Psoas muscle (tissue), 8 donors: ENCODE data around the gene ZDHHC11B. TPM values are rescaled to one million over a fixed set of nuclear protein-coding genes. Genes with fewer than 3 reads are reported as not detected.
"Not testable (repeated sequence)": the region's sequence is repeated elsewhere in the genome, so short reads cannot be mapped to it uniquely, and the experiment has no call there.

Source experiments
- ATAC-seq, 4 donors: fragments of 200-7000 bp; cut with Tn5 transposase; one replicate each; pipeline ENCODE4 v1.9.1; 2020; ENCODE audit warnings: moderate library complexity in 3 of 4, mild to moderate bottlenecking in 2 of 4
- DNase-seq, 2 donors: peaks; one replicate each; pipeline ENCODE4 v3.0.0-alpha.2; 2020
- H3K27ac ChIP-seq: fragments of 200-600 bp; one replicate; pipeline ENCODE4 v1.8.0; 2022
- H3K27me3 ChIP-seq, 3 donors: fragments of 200-600 bp in 1 of 3; one replicate each; pipeline versions ENCODE4 v1.6.1 to v1.8.0; 2013 to 2022; ENCODE audit warnings: low read length in 2 of 3, mild to moderate bottlenecking in 2 of 3, moderate library complexity in 1 of 3; ENCODE audit not compliant: insufficient read depth in 3 of 3
- H3K36me3 ChIP-seq, 2 donors: fragments of 200-600 bp in 1 of 2; one replicate each; pipeline versions ENCODE4 v1.6.1 to v1.8.0; 2013 to 2022; ENCODE audit warnings: low read depth in 1 of 2, mild to moderate bottlenecking in 1 of 2, moderate library complexity in 1 of 2; ENCODE audit not compliant: insufficient read depth in 1 of 2
- H3K4me1 ChIP-seq: fragments of 200-600 bp; one replicate; pipeline ENCODE4 v1.8.0; 2022
- H3K4me3 ChIP-seq: fragments of 200-600 bp; one replicate; pipeline ENCODE4 v1.8.0; 2022; ENCODE audit warnings: mild to moderate bottlenecking
- H3K9me3 ChIP-seq: fragments of 200-600 bp; one replicate; pipeline ENCODE4 v1.8.0; 2022
- WGBS, 3 donors: extraction: QIAGEN DNeasy Blood & Tissue Kit; methylation state at CpG; one replicate each; pipeline versions ENCODE4 v1.1.6 to v1.1.7; 2013; 5-methylcytosine and 5-hydroxymethylcytosine counted together
- intact Hi-C, 2 donors: fragments of 100-400 bp; cut with DNase I; formaldehyde crosslinking; loops; one replicate each; pipeline versions ENCODE4 v1.11.0 to v1.14.2; 2022
- polyA plus RNA-seq, 3 donors: library from polyadenylated mRNA; stranded (reverse); fragments of 200-250 nt; gene quantifications; one replicate each; pipeline ENCODE4 v1.2.3, GENCODE V29; 2013
- total RNA-seq, 4 donors: library from RNA; stranded (reverse); fragmentation: NEBNext Ultra II Directional in 2 of 4; extraction: Animal tissue kit (Norgen Biotek cat#: 25700) in 2 of 4; gene quantifications; one replicate each; pipeline versions ENCODE4 v1.2.1 to v1.2.4, GENCODE V29; 2021 to 2023
- TF ChIP-seq, protein P1 (sequence below): fragments of 200-600 bp; IDR thresholded peaks from one replicate; pipeline ENCODE4 v1.8.0; 2022; ENCODE audit warnings: antibody characterized with exemption
- donor health status: healthy with polysubstance abuse.
- donor health status: DM: no; HTN: no; CAD: no; lungs with moderate emphysema.
- donor health status: Bipolar disorder and iron deficiency.
- donor health status: healthy.
- donor health status: DM: yes; HTN: yes; CAD: no.
- donor health status: DM: no; HTN: no; CAD: no.
- donor health status: DM: no; HTN: no; CAD: no.
- donor health status: DM: yes; HTN: yes; CAD: no.

The ZDHHC11B gene
- total and polyA plus RNA-seq, 7 donors = 0.38 to 7.4 (median 1.3) TPM

DNA sequence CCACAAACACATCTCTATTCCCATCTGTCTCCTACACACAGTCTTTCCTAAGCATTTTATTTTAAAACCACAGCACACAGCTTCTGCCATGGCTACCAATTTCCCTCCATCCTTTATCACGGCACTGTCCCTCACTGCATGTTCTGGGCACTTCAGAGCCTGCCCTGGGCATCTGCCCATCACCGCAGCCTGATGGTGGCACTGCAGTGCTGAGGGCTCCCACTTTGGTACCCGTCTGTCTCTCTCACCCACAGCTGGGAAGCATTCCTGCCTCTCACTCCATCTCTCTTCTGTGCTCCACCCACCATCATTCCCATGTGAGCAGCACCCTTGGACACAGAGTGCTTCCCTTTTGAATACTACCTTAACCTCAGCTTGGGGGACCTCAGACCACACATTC, 34.5 kb upstream of the ZDHHC11B start:
- Histone ChIP-seq H3K9me3 (peaks cover 3% of the 10 kb centered on the region), H3K4me3 (no peak overlapping the region), H3K27me3 (no peaks in the 10 kb centered on the region), H3K4me1 (no peaks in the 10 kb centered on the region), H3K36me3 (peaks cover 0 to 9% of the 10 kb centered on the region in 2 donors), H3K27ac (no peak overlapping the region)
- DNase-seq (no peak), ATAC-seq (no peak)
- WGBS, 3 donors = 80 to 83% methylated on average over 3 of the region's 3 CpGs; no CpG with 5 or more reads in 1 of the 3 donors
- intact Hi-C loops = no loop called here
- TF ChIP-seq, protein P1, sequence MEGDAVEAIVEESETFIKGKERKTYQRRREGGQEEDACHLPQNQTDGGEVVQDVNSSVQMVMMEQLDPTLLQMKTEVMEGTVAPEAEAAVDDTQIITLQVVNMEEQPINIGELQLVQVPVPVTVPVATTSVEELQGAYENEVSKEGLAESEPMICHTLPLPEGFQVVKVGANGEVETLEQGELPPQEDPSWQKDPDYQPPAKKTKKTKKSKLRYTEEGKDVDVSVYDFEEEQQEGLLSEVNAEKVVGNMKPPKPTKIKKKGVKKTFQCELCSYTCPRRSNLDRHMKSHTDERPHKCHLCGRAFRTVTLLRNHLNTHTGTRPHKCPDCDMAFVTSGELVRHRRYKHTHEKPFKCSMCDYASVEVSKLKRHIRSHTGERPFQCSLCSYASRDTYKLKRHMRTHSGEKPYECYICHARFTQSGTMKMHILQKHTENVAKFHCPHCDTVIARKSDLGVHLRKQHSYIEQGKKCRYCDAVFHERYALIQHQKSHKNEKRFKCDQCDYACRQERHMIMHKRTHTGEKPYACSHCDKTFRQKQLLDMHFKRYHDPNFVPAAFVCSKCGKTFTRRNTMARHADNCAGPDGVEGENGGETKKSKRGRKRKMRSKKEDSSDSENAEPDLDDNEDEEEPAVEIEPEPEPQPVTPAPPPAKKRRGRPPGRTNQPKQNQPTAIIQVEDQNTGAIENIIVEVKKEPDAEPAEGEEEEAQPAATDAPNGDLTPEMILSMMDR = no peak

DNA sequence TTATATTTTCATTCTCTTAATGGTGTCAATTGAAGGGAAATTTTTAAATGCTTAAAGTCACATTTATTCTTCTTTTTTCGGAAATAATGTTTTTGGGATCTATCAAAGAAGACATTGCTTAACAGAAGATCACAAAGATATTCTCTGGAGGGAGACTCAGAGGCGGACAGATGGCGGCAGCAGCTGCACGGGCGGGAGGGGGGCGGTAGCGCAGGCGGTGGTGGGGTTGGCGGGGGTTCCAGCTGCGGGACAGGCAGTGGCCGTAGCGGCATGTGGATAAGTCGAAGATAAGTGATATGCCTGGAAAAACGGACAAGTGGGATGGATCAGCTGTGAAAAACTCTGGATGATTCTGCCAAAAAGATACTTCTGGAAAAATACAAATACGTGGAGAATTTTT, 31.6 kb upstream of the ZDHHC11B start:
- ATAC-seq (no peak), DNase-seq (no peak)
- no peak overlapping the region for H3K4me3 ChIP-seq
- no peak overlapping the region for H3K27ac ChIP-seq
- H3K27me3 ChIP-seq = no peaks in the 10 kb centered on the region
- H3K9me3 ChIP-seq = peaks cover 3% of the 10 kb centered on the region
- intact Hi-C loops = no loop called here
- no peaks in the 10 kb centered on the region for H3K4me1 ChIP-seq
- TF ChIP-seq, protein P1 = no peak
- peaks cover 0 to 5% of the 10 kb centered on the region in 2 donors for H3K36me3 ChIP-seq
- 84 to 86% methylated on average over 15 of the region's 15 CpGs; no CpG with 5 or more reads in 1 of the 3 donors for WGBS, 3 donors

DNA sequence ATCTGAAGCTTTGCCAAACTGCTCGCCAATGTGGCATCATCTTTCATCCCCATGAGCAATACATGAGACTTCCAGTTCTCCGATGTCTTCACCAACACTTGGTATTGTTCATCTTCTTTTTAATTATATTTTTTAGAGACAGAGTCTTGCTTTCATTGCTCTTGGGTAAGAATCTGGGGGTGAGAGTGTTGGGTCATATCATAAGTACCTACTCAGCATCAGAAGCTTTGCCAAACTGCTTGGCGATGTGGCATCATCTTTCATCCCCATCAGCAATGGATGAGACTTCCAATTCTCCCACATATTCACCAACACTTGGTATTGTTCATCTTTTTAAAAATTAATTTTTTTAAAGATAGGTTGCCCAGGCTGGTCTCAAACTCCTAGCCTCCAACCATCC, 30.9 kb upstream of the ZDHHC11B start:
- intact Hi-C loops = no loop called here
- Histone ChIP-seq H3K9me3 (peaks cover 3% of the 10 kb centered on the region), H3K27ac (no peak overlapping the region), H3K36me3 (peaks cover 0 to 3% of the 10 kb centered on the region in 2 donors), H3K4me1 (no peaks in the 10 kb centered on the region), H3K27me3 (no peaks in the 10 kb centered on the region), H3K4me3 (no peak overlapping the region)
- ATAC-seq (no peak), DNase-seq (no peak)
- TF ChIP-seq, protein P1 = no peak
- 93 to 94% methylated on average over 3 of the region's 3 CpGs; no CpG with 5 or more reads in 1 of the 3 donors for WGBS, 3 donors

DNA sequence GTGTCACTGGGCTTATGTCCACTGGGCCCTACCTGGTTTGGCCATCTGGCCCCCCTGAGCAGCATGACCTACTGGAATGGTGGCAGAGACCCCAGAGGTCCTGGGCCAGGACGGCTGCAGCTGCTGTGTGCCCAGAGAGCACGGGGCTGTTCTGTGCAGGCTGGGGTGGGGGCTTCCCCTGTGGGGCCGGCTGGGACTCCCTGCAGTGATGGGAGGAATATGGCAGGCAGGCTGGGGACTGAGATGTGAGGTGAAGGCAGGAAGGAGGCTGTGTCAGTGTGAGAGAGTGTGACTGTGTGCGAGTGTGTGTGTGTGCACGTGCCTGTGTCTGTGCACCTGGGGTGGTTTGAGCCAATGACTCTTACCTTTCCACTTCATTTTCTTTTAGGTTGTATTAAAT, 29.0 kb upstream of the ZDHHC11B start:
- H3K4me3 ChIP-seq, H3K4me1 ChIP-seq, H3K27ac ChIP-seq, ATAC-seq, intact Hi-C loops, DNase-seq, H3K9me3 ChIP-seq, H3K27me3 ChIP-seq, H3K36me3 ChIP-seq: not testable (repeated sequence)
- 64 to 89% methylated on average over 4 to 5 of the region's 5 CpGs; no CpG with 5 or more reads in 1 of the 3 donors for WGBS, 3 donors

DNA sequence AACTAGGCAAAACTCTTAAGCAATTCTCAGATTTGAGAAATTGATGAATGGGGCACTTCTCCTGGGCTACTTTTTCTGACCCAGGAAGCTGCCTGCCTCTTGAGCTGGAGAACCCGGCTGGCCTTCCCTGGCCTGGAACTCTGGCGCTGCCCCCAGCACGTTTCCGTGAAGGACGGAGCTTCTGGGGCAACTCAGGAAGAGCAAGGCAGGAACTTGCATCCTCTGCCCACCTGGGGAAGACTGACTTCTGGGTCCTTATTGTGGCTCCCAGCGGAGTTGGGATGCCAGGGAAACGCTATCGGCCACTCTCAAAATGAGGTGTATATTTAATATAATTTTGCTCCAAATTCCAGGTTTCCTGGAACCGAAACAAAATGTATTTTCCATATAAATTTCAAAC, 26.9 kb upstream of the ZDHHC11B start:
- H3K36me3 ChIP-seq, DNase-seq, H3K4me3 ChIP-seq, intact Hi-C loops, ATAC-seq, H3K27ac ChIP-seq, H3K4me1 ChIP-seq, H3K27me3 ChIP-seq, H3K9me3 ChIP-seq: not testable (repeated sequence)
- 62 to 85% (median 80%) methylated on average over 6 to 8 of the region's 9 CpGs for WGBS, 3 donors

DNA sequence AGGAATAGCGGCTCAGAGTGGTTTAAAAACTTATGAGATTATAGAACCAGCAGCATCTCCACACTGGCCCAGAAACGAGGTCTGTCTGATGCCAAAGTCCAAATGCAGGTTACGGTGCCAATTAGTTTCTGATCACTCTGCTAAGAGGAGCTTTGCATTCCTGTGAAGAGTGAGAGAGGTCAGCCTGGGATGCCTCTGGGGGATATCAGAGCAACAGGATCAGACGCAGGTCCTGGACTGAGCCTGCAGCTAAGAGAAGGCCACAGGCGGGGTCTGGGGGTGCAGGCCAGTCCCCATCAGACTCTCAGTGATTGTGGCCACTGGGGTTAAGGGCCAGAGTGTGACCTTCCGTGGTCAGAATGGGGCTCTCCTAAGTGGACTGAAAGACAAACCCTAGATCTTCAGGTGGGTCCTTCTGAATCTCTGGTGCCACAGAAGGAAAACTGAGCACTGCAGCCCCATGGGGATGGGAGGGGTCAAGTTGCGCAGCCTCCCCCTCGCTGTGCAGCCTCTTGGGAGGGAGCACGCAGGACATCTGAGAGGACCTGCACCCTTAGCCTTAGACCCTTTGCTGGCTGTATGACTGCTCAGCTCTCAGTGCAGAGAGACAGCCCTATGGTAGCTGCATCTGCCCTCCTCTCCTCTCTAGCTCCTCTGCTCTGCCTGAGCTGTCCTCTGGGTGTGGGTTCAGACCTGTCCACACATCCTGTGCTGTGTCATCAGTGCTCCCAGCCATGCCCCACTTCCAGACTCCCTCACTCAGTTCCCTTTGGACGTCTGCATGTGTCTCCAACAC, 23.4 kb upstream of the ZDHHC11B start:
- H3K27ac ChIP-seq, H3K4me1 ChIP-seq, H3K4me3 ChIP-seq, H3K9me3 ChIP-seq, H3K27me3 ChIP-seq, H3K36me3 ChIP-seq, DNase-seq, intact Hi-C loops: not testable (repeated sequence)
- peak in 1 of 4 donors; percentile 30 for ATAC-seq
- 75 to 91% (median 79%) methylated on average over 5 of the region's 10 CpGs for WGBS, 3 donors
